IMR-90 (cell line): ENCODE data around the gene PLD2. TPM values are rescaled to one million over a fixed set of nuclear protein-coding genes. Genes with fewer than 3 reads are reported as not detected.

ENCODE experiments used
- ATAC-seq: fragments of 200-7000 bp; cut with Tn5 transposase; 2 replicates; pipeline ENCODE4 v1.9.1; 2020; ENCODE audit warnings: low read depth, mild to moderate bottlenecking, moderate library complexity
- BruUV-seq: library from RNA; stranded (reverse); fragments of 400-500 nt; replicated peaks from 2 replicates; lab custom pipeline; 2021; lab: Mats Ljungman, UMichigan
- CTCF ChIA-PET: fragments of 300-600 bp; formaldehyde crosslinking; extraction: SDS; loops from one replicate; lab custom pipeline; 2021; ENCODE audit warnings: antibody characterized with exemption; lab: Yijun Ruan, JAX
- POLR2A ChIA-PET: fragments of 300-600 bp; sonication (Branson Sonifier 250); formaldehyde crosslinking; loops from one replicate; lab custom pipeline; 2022; ENCODE audit warnings: antibody characterized with exemption; ENCODE audit not compliant: unreplicated experiment; lab: Charles Lee
- DNase-seq: peaks from one replicate; pipeline ENCODE4 v3.0.0; 2013
- H2AFZ ChIP-seq: replicated peaks from 2 replicates; pipeline ENCODE3; 2013; ENCODE audit warnings: low read length, mild to moderate bottlenecking; ENCODE audit not compliant: poor library complexity
- H2AK5ac ChIP-seq: 2 replicates; pipeline ENCODE4 v1.6.1; 2013; ENCODE audit warnings: low read depth, low read length, inconsistent platforms
- H2AK9ac ChIP-seq: replicated peaks from 2 replicates; pipeline ENCODE3; 2013; ENCODE audit warnings: mild to moderate bottlenecking, low read depth, low read length, moderate library complexity; ENCODE audit not compliant: poor library complexity
- H2BK120ac ChIP-seq: 2 replicates; pipeline ENCODE4 v1.6.1; 2013; ENCODE audit warnings: low read depth, low read length, inconsistent platforms
- H2BK15ac ChIP-seq: 3 replicates; pipeline ENCODE4 v1.6.1; 2013; ENCODE audit warnings: low read depth, low read length, inconsistent platforms
- H2BK20ac ChIP-seq: 2 replicates; pipeline ENCODE4 v1.6.1; 2013; ENCODE audit warnings: low read depth, mild to moderate bottlenecking, inconsistent platforms, low read length, moderate library complexity
- H2BK5ac ChIP-seq: 2 replicates; pipeline ENCODE4 v1.6.1; 2013; ENCODE audit warnings: mild to moderate bottlenecking, low read depth, low read length, inconsistent platforms; ENCODE audit not compliant: poor library complexity, severe bottlenecking
- H3K14ac ChIP-seq: replicated peaks from 2 replicates; pipeline ENCODE4 v1.6.1; 2013; ENCODE audit warnings: low read depth, low read length, inconsistent platforms
- H3K18ac ChIP-seq: 2 replicates; pipeline ENCODE4 v1.6.1; 2013; ENCODE audit warnings: low read depth, low read length, control low read depth
- H3K23ac ChIP-seq: 2 replicates; pipeline ENCODE4 v1.6.1; 2013; ENCODE audit warnings: low read depth, low read length, inconsistent platforms
- H3K27ac ChIP-seq: 2 replicates; pipeline ENCODE4 v1.5.1; 2013; ENCODE audit warnings: mild to moderate bottlenecking, control low read depth, low read length; ENCODE audit not compliant: insufficient read depth
- H3K27me3 ChIP-seq: 2 replicates; pipeline ENCODE4 v1.6.1; 2013; ENCODE audit warnings: low read length; ENCODE audit not compliant: control insufficient read depth, insufficient read depth
- H3K36me3 ChIP-seq: 2 replicates; pipeline ENCODE4 v1.6.1; 2013; ENCODE audit warnings: low read length, mixed read lengths; ENCODE audit not compliant: control insufficient read depth, insufficient read depth
- H3K4ac ChIP-seq: 2 replicates; pipeline ENCODE4 v1.6.1; 2013; ENCODE audit warnings: low read depth, low read length, inconsistent platforms
- H3K4me1 ChIP-seq: 2 replicates; pipeline ENCODE4 v1.6.1; 2013; ENCODE audit warnings: low read length, mixed read lengths; ENCODE audit not compliant: control insufficient read depth, insufficient read depth
- H3K4me2 ChIP-seq: 2 replicates; pipeline ENCODE4 v1.6.1; 2013; ENCODE audit warnings: low read depth, mild to moderate bottlenecking, control low read depth, low read length, moderate library complexity
- H3K4me3 ChIP-seq: 2 replicates; pipeline ENCODE4 v1.5.1; 2013; ENCODE audit warnings: low read depth, mild to moderate bottlenecking, control low read depth, low read length, moderate library complexity; ENCODE audit not compliant: insufficient read depth
- H3K56ac ChIP-seq: 2 replicates; pipeline ENCODE4 v1.6.1; 2013; ENCODE audit warnings: low read length, inconsistent platforms; ENCODE audit not compliant: insufficient read depth; ENCODE audit errors: extremely low read depth
- H3K79me1 ChIP-seq, 2 experiments: 2 replicates each; pipeline ENCODE4 v1.6.1; 2013; ENCODE audit warnings: low read length in 2 of 2, inconsistent platforms in 1 of 2, low read depth in 1 of 2
- H3K9ac ChIP-seq: 2 replicates; pipeline ENCODE4 v1.6.1; 2013; ENCODE audit warnings: low read depth, low read length, control low read depth
- H3K9me1 ChIP-seq: 2 replicates; pipeline ENCODE4 v1.6.1; 2013; ENCODE audit warnings: low read length, inconsistent platforms; ENCODE audit not compliant: insufficient read depth
- H3K9me3 ChIP-seq: 2 replicates; pipeline ENCODE4 v1.6.1; 2013; ENCODE audit warnings: low read length; ENCODE audit not compliant: control insufficient read depth, insufficient read depth
- H4K20me1 ChIP-seq: 2 replicates; pipeline ENCODE4 v1.6.1; 2013; ENCODE audit warnings: low read length, inconsistent platforms; ENCODE audit not compliant: insufficient read depth
- H4K5ac ChIP-seq: 2 replicates; pipeline ENCODE4 v1.6.1; 2013; ENCODE audit warnings: mild to moderate bottlenecking, low read depth, low read length, control low read depth
- H4K8ac ChIP-seq, 2 experiments: 2 replicates each; pipeline ENCODE4 v1.6.1; 2013; ENCODE audit warnings: low read depth in 2 of 2, low read length in 2 of 2, control low read depth in 1 of 2, inconsistent platforms in 1 of 2
- H4K91ac ChIP-seq: 2 replicates; pipeline ENCODE4 v1.6.1; 2013; ENCODE audit warnings: low read depth, low read length, inconsistent platforms; ENCODE audit not compliant: insufficient read depth
- BHLHE40 ChIP-seq: fragments of 150-350 bp; IDR thresholded peaks from 2 replicates; pipeline ENCODE4 v1.6.1; 2016; ENCODE audit warnings: mild to moderate bottlenecking, low read depth, low read length
- CEBPB ChIP-seq: IDR thresholded peaks from 2 replicates; pipeline ENCODE4 v1.6.1; 2012; ENCODE audit warnings: low read depth, low read length, improper control_type of control experiment
- ELK1 ChIP-seq: fragments of 150-350 bp; IDR thresholded peaks from 2 replicates; pipeline ENCODE4 v1.6.1; 2016; ENCODE audit warnings: low read depth, mild to moderate bottlenecking, low read length, moderate library complexity, borderline replicate concordance
- MAZ ChIP-seq: IDR thresholded peaks from 2 replicates; pipeline ENCODE4 v1.6.1; 2012; ENCODE audit warnings: low read depth, mild to moderate bottlenecking, low read length, improper control_type of control experiment, moderate library complexity, borderline replicate concordance
- NFE2L2 ChIP-seq: fragments of 150-350 bp; IDR thresholded peaks from 2 replicates; pipeline ENCODE4 v1.6.1; 2016; ENCODE audit warnings: low read depth, mild to moderate bottlenecking, low read length
- RFX5 ChIP-seq: IDR thresholded peaks from 2 replicates; pipeline ENCODE4 v1.8.0; 2012; ENCODE audit warnings: low read depth, mild to moderate bottlenecking, low read length, moderate library complexity
- WGBS, 2 experiments: methylation state at CpG; one replicate each; pipeline versions ENCODE4 v1.1.5 to v1.1.7; 2013; ENCODE audit warnings: missing lambda C conversion rate in 2 of 2; ENCODE audit not compliant: insufficient read length in 1 of 2; ENCODE audit errors: extremely low coverage in 2 of 2; 5-methylcytosine and 5-hydroxymethylcytosine counted together
- dilution Hi-C: fragments of 300-500 bp; cut with HindIII; formaldehyde crosslinking; loops from one replicate; pipeline ENCODE4 v1.14.3; 2018; ENCODE audit warnings: low sequenced_read_pairs; ENCODE audit not compliant: unreplicated experiment
- in situ Hi-C: fragments of 300-500 bp; cut with MboI; formaldehyde crosslinking; loops from 3 replicates; pipeline ENCODE4 v1.14.3; 2019; ENCODE audit warnings: low sequenced_read_pairs, inconsistent platforms, mixed read lengths
- intact Hi-C: fragments of 100-400 bp; cut with micrococcal nuclease; formaldehyde crosslinking; loops from 2 replicates; pipeline ENCODE4 v1.10.0; 2022
- polyA plus RNA-seq, 3 experiments: library from polyadenylated mRNA; depleted of rRNA; stranded (reverse); fragments of >200 nt; gene quantifications; 2 replicates each; pipeline ENCODE4 v1.2.3, GENCODE V29; 2012; ENCODE audit warnings: low replicate concordance in 1 of 3
- total RNA-seq: library from RNA; depleted of rRNA; stranded (reverse); fragments of >200 nt; gene quantifications from 2 replicates; pipeline ENCODE4 v1.2.3, GENCODE V29; 2012

The PLD2 gene
- total and polyA plus RNA-seq, 2 of the 4 experiments (the other 2 are of a cell fraction) = 12.5 to 28.0 TPM

GRCh38 chr17:4862720-4863119 is 55.8 kb downstream of the PLD2 start:
- TF ChIP-seq CEBPB = no peak
- TF ChIP-seq ELK1 = no peak
- TF ChIP-seq BHLHE40 = no peak
- no peak for TF ChIP-seq RFX5
- TF ChIP-seq NFE2L2 = no peak
- TF ChIP-seq MAZ = no peak
- Histone ChIP-seq H3K9me1 (peaks cover 4% of the 10 kb centered on the region; the same call in 1 of the 2 replicates), H4K8ac (no peak overlapping the region), H4K5ac (no peak overlapping the region), H3K9ac (no peak overlapping the region), H3K14ac (no peak overlapping the region), H4K91ac (no peak overlapping the region), H3K4me2 (no peak overlapping the region), H2BK15ac (no peak overlapping the region), H2AK5ac (no peak overlapping the region), H2BK5ac (no peak overlapping the region), H3K79me1 (peaks cover 7 to 48% of the 10 kb centered on the region in 2 experiments), H2BK120ac (no peak overlapping the region), H2BK20ac (no peak overlapping the region), H3K27ac (no peak overlapping the region), H3K4ac (no peak overlapping the region), H3K18ac (no peak overlapping the region), H2AFZ (no peak overlapping the region), H3K23ac (no peak overlapping the region), H2AK9ac (no peak overlapping the region), H4K20me1 (peaks cover 29% of the 10 kb centered on the region), H3K56ac (no peak overlapping the region), H3K9me3 (no peaks in the 10 kb centered on the region), H3K36me3 (peaks cover 3% of the 10 kb centered on the region; the same call in 1 of the 2 replicates), H3K4me3 (no peak overlapping the region), H3K27me3 (no peaks in the 10 kb centered on the region), H3K4me1 (peaks cover 8% of the 10 kb centered on the region; the same call in 1 of the 2 replicates)
- ATAC-seq = no peak
- intact Hi-C loops = no loop called here
- BruUV-seq = no TSS peak
- WGBS, 2 experiments = 67% methylated on average over 1 of the region's 4 CpGs; no CpG with 5 or more reads in 1 of the 2 experiments
- in situ Hi-C loops = no loop called here
- dilution Hi-C loops = no loop called here
- no peak for DNase-seq
- ChIA-PET POLR2A (no interaction called here), CTCF (interaction anchor here (0.6 kb wide), 1 partner anchor 8 kb away, joined by 3 read pairs; no protein-coding TSS in a partner anchor)
